GM12878 (cell line): ENCODE data around the gene DENND1B. TPM values are rescaled to one million over a fixed set of nuclear protein-coding genes. Genes with fewer than 3 reads are reported as not detected.

ENCODE experiments used
- ATAC-seq: fragments of 200-7000 bp; cut with Tn5 transposase; 3 replicates; pipeline ENCODE4 v1.9.1; 2020; ENCODE audit warnings: mild to moderate bottlenecking, moderate library complexity
- BruUV-seq: library from RNA; stranded (reverse); fragments of 400-500 nt; replicated peaks from 2 replicates; lab custom pipeline; 2021; lab: Mats Ljungman, UMichigan
- CTCF ChIA-PET: fragments of 300-600 bp; sonication (Branson Sonifier 250); formaldehyde crosslinking; extraction: SDS; loops from one replicate; lab custom pipeline; 2021; ENCODE audit warnings: inconsistent platforms; lab: Yijun Ruan, JAX
- POLR2A ChIA-PET: fragments of 350-600 bp; formaldehyde crosslinking; extraction: SDS; loops from one replicate; lab custom pipeline; 2021; ENCODE audit warnings: inconsistent platforms; lab: Charles Lee
- RAD21 ChIA-PET: fragments of 300-600 bp; sonication (Branson Sonifier 250); formaldehyde crosslinking; loops from one replicate; lab custom pipeline; 2023; ENCODE audit warnings: antibody characterized with exemption; ENCODE audit not compliant: unreplicated experiment; lab: Charles Lee
- SMC1A ChIA-PET: fragments of 300-600 bp; sonication (Branson Sonifier 250); formaldehyde crosslinking; loops from one replicate; lab custom pipeline; 2023; ENCODE audit not compliant: unreplicated experiment, uncharacterized antibody; lab: Charles Lee
- DNase-seq: peaks from one replicate; pipeline ENCODE4 v3.0.0-alpha.2; 2011; ENCODE audit warnings: low read depth, low spot score
- FAIRE-seq: peaks from 3 replicates; lab custom pipeline; 2011; peaks lifted over from hg19 to GRCh38; lab: Jason Lieb, UNC
- H2AFZ ChIP-seq: 2 replicates; pipeline ENCODE4 v1.6.0; 2011; ENCODE audit warnings: low read depth, low read length, control low read depth; ENCODE audit not compliant: control insufficient read depth
- H3K27ac ChIP-seq: 2 replicates; pipeline ENCODE4 v1.5.1; 2011; ENCODE audit warnings: control low read depth; ENCODE audit not compliant: control insufficient read depth, insufficient read depth
- H3K27me3 ChIP-seq, 2 experiments: replicated peaks in 1 of 2; 2 replicates each; pipeline versions ENCODE4 v1.6.0 to v1.6.1; 2011; ENCODE audit warnings: low read length in 1 of 2; ENCODE audit not compliant: control insufficient read depth in 2 of 2, insufficient read depth in 2 of 2
- H3K36me3 ChIP-seq, 2 experiments: 2 replicates each; pipeline ENCODE4 v1.5.1; 2011; ENCODE audit warnings: low read length in 1 of 2; ENCODE audit not compliant: control insufficient read depth in 2 of 2, insufficient read depth in 2 of 2
- H3K4me1 ChIP-seq: 2 replicates; pipeline ENCODE4 v1.6.1; 2011; ENCODE audit warnings: mild to moderate bottlenecking, low read length, moderate library complexity, mixed read lengths; ENCODE audit not compliant: control insufficient read depth, insufficient read depth
- H3K4me2 ChIP-seq: 2 replicates; pipeline ENCODE4 v1.6.0; 2011; ENCODE audit warnings: control low read depth; ENCODE audit not compliant: control insufficient read depth, insufficient read depth
- H3K4me3 ChIP-seq: fragments of 200-600 bp; sonication (generic); 2 replicates; pipeline ENCODE4 v1.5.1; 2016
- H3K79me2 ChIP-seq: 2 replicates; pipeline ENCODE4 v1.6.0; 2011; ENCODE audit warnings: low read length; ENCODE audit not compliant: control insufficient read depth, insufficient read depth
- H3K9ac ChIP-seq: 2 replicates; pipeline ENCODE4 v1.8.0; 2011; ENCODE audit warnings: low read length, control low read depth, mixed read lengths; ENCODE audit not compliant: control insufficient read depth, insufficient read depth
- H3K9me3 ChIP-seq: replicated peaks from 3 replicates; pipeline ENCODE4 v1.5.1; 2011; ENCODE audit warnings: mild to moderate bottlenecking, low read length; ENCODE audit not compliant: control insufficient read depth, insufficient read depth
- H4K20me1 ChIP-seq: 2 replicates; pipeline ENCODE4 v1.6.0; 2011; ENCODE audit not compliant: control insufficient read depth, insufficient read depth
- BRCA1 ChIP-seq: IDR thresholded peaks from 2 replicates; pipeline ENCODE4 v1.6.1; 2011; ENCODE audit warnings: low read depth, low read length, improper control_type of control experiment
- EZH2 ChIP-seq: IDR thresholded peaks from 2 replicates; pipeline ENCODE4 v1.6.1; 2012; ENCODE audit warnings: low read depth, mild to moderate bottlenecking, control low read depth, inconsistent platforms, low read length, borderline replicate concordance; ENCODE audit not compliant: control insufficient read depth
- POU2F2 ChIP-seq: IDR thresholded peaks from 3 replicates; pipeline ENCODE4 v1.6.1; 2011; ENCODE audit warnings: low read depth, mild to moderate bottlenecking, low read length, borderline replicate concordance
- RUNX3 ChIP-seq: IDR thresholded peaks from 2 replicates; pipeline ENCODE4 v1.6.1; 2012; ENCODE audit warnings: low read length, inconsistent platforms
- SMAD1 ChIP-seq: fragments of 450-650 bp; IDR thresholded peaks from 2 replicates; pipeline ENCODE4 v1.6.1; 2018; ENCODE audit warnings: mild to moderate bottlenecking, low read depth; ENCODE audit not compliant: partially characterized antibody
- SMARCA5 ChIP-seq: fragments of 450-650 bp; IDR thresholded peaks from 2 replicates; pipeline ENCODE4 v1.6.1; 2017; ENCODE audit warnings: mild to moderate bottlenecking
- WGBS: methylation state at CpG from one replicate; pipeline ENCODE4 v1.1.6; 2016; ENCODE audit warnings: low lambda C conversion rate; ENCODE audit not compliant: insufficient replicate concordance, insufficient coverage; ENCODE audit errors: missing lambda C conversion rate; 5-methylcytosine and 5-hydroxymethylcytosine counted together
- in situ Hi-C: fragments of 300-500 bp; cut with MboI; formaldehyde crosslinking; loops from 9 replicates; pipeline ENCODE4 v1.14.3; 2018; ENCODE audit warnings: mixed read lengths
- intact Hi-C: fragments of 100-400 bp; cut with micrococcal nuclease; formaldehyde crosslinking; loops from one replicate; pipeline ENCODE4 v1.14.2; 2022; ENCODE audit not compliant: unreplicated experiment
- polyA plus RNA-seq, 11 experiments: library from polyadenylated mRNA; depleted of rRNA in 4 of 11; unstranded in 6 of 11; stranded (reverse) in 5 of 11; fragments of >200 nt; fragmentation: Nextera tagmentation in 4 of 11; fragmentation: Illumina TruSeq in 1 of 11; extraction: Ambion mirVana in 4 of 11; extraction: Trizol in 1 of 11; gene quantifications; 1 replicate in 1 of 11; 2 replicates in 10 of 11; pipeline versions ENCODE4 v1.2.1 to v1.2.3, GENCODE V29; 2011 to 2016; ENCODE audit warnings: inconsistent platforms in 2 of 11, missing spikeins in 2 of 11, low read depth in 1 of 11
- total RNA-seq, 4 experiments: library from RNA; depleted of rRNA in 3 of 4; stranded (reverse); fragments of >200 nt in 3 of 4; fragmentation: Illumina TruSeq in 1 of 4; extraction: Trizol in 1 of 4; gene quantifications; 2 replicates each; pipeline versions ENCODE4 v1.2.1 to v1.2.3, GENCODE V29; 2013 to 2021
- TF ChIP-seq, protein P1 (sequence below): fragments of 450-650 bp; IDR thresholded peaks from 2 replicates; pipeline ENCODE4 v1.6.1; 2018; ENCODE audit warnings: mild to moderate bottlenecking, low read depth, moderate library complexity; ENCODE audit not compliant: partially characterized antibody
- TF ChIP-seq, protein P2 (sequence below): IDR thresholded peaks from 2 replicates; pipeline ENCODE4 v1.6.1; 2011; ENCODE audit warnings: borderline replicate concordance, low read depth, mild to moderate bottlenecking, moderate library complexity, low read length; ENCODE audit not compliant: insufficient read depth, poor library complexity, severe bottlenecking
- TF ChIP-seq, protein P3 (sequence below): IDR thresholded peaks from 2 replicates; pipeline ENCODE4 v1.6.1; 2012; ENCODE audit warnings: low read depth, low read length, improper control_type of control experiment
- TF ChIP-seq, protein P4 (sequence below): IDR thresholded peaks from 2 replicates; pipeline ENCODE4 v1.6.1; 2011; ENCODE audit warnings: mild to moderate bottlenecking, low read depth, low read length, moderate library complexity; ENCODE audit not compliant: insufficient replicate concordance
- TF ChIP-seq, protein P5 (sequence below): fragments of 450-650 bp; IDR thresholded peaks from 2 replicates; pipeline ENCODE4 v1.6.1; 2017; ENCODE audit warnings: mild to moderate bottlenecking, moderate library complexity

Gene DENND1B
- total and polyA plus RNA-seq, 10 of the 15 experiments (the other 5 are each of a cell fraction or from before 2014, with no cell fraction given): 1.7 to 10.7 (median 8.0) TPM

DNA sequence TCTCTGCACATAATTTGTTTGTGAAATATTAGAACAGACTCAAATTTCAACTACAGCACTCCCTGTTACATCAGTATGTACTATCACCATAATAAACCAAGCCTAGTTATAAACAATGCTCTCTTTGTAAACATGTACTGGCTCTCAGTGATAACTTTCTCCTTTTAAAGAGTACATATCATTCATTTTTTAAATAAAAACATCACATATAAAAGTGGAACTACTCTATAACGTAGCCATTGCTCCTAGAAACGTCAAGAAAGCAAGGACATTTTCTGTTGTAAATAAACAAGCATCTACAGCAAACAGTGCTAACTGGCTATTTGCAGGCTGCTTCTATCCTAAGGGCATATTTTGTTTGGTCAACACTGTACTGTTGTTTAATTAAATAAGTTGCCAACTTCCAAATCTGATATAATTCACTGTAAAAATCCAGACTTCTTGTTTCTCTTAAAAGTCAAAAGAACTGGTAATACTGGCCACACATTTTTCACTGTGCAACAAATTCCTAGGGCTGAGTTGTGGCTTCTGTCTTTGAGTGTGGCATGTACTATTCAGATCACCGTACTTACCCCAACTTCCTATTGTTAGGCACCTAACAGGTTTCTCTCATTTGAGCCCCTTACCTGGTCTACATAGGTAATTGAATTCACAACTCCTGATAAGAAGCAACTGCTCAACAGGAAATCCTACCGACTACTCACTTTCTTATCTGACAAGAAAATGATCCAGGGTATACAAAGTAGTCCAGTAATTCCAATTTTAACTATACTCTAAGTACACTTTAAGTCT lies 111.9 kb downstream of the DENND1B start:
- ATAC-seq (no peak), FAIRE-seq (no peak), DNase-seq (no peak)
- ChIA-PET RAD21 (no interaction called here), POLR2A (no interaction called here), SMC1A (no interaction called here), CTCF (interaction anchor here (0.7 kb wide), 1 partner anchor 93 kb away, joined by 3 read pairs; no protein-coding TSS in a partner anchor)
- H3K4me2 ChIP-seq: no peak overlapping the region
- no peaks in the 10 kb centered on the region for H4K20me1 ChIP-seq
- H3K36me3 ChIP-seq: no peaks in the 10 kb centered on the region
- no peaks in the 10 kb centered on the region for H3K79me2 ChIP-seq
- H3K4me3 ChIP-seq: no peak overlapping the region
- in situ Hi-C loops (no loop called here), intact Hi-C loops (no loop called here)
- no peaks in the 10 kb centered on the region for H3K9me3 ChIP-seq
- no peak overlapping the region for H2AFZ ChIP-seq
- H3K27me3 ChIP-seq: no peaks in the 10 kb centered on the region
- no peak overlapping the region for H3K27ac ChIP-seq
- no peak overlapping the region for H3K9ac ChIP-seq
- WGBS: 32% methylated on average over 4 of the region's 4 CpGs
- H3K4me1 ChIP-seq: no peaks in the 10 kb centered on the region
- BruUV-seq: no TSS peak
- TF ChIP-seq, protein P1, sequence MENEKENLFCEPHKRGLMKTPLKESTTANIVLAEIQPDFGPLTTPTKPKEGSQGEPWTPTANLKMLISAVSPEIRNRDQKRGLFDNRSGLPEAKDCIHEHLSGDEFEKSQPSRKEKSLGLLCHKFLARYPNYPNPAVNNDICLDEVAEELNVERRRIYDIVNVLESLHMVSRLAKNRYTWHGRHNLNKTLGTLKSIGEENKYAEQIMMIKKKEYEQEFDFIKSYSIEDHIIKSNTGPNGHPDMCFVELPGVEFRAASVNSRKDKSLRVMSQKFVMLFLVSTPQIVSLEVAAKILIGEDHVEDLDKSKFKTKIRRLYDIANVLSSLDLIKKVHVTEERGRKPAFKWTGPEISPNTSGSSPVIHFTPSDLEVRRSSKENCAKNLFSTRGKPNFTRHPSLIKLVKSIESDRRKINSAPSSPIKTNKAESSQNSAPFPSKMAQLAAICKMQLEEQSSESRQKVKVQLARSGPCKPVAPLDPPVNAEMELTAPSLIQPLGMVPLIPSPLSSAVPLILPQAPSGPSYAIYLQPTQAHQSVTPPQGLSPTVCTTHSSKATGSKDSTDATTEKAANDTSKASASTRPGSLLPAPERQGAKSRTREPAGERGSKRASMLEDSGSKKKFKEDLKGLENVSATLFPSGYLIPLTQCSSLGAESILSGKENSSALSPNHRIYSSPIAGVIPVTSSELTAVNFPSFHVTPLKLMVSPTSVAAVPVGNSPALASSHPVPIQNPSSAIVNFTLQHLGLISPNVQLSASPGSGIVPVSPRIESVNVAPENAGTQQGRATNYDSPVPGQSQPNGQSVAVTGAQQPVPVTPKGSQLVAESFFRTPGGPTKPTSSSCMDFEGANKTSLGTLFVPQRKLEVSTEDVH: no peak
- TF ChIP-seq BRCA1: no peak
- no peak for TF ChIP-seq POU2F2
- TF ChIP-seq, protein P2, sequence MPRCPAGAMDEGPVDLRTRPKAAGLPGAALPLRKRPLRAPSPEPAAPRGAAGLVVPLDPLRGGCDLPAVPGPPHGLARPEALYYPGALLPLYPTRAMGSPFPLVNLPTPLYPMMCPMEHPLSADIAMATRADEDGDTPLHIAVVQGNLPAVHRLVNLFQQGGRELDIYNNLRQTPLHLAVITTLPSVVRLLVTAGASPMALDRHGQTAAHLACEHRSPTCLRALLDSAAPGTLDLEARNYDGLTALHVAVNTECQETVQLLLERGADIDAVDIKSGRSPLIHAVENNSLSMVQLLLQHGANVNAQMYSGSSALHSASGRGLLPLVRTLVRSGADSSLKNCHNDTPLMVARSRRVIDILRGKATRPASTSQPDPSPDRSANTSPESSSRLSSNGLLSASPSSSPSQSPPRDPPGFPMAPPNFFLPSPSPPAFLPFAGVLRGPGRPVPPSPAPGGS: no peak
- no peak for TF ChIP-seq SMARCA5
- no peak for TF ChIP-seq SMAD1
- TF ChIP-seq, protein P3, sequence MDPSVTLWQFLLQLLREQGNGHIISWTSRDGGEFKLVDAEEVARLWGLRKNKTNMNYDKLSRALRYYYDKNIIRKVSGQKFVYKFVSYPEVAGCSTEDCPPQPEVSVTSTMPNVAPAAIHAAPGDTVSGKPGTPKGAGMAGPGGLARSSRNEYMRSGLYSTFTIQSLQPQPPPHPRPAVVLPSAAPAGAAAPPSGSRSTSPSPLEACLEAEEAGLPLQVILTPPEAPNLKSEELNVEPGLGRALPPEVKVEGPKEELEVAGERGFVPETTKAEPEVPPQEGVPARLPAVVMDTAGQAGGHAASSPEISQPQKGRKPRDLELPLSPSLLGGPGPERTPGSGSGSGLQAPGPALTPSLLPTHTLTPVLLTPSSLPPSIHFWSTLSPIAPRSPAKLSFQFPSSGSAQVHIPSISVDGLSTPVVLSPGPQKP: no peak
- no peak for TF ChIP-seq EZH2
- TF ChIP-seq, protein P4, sequence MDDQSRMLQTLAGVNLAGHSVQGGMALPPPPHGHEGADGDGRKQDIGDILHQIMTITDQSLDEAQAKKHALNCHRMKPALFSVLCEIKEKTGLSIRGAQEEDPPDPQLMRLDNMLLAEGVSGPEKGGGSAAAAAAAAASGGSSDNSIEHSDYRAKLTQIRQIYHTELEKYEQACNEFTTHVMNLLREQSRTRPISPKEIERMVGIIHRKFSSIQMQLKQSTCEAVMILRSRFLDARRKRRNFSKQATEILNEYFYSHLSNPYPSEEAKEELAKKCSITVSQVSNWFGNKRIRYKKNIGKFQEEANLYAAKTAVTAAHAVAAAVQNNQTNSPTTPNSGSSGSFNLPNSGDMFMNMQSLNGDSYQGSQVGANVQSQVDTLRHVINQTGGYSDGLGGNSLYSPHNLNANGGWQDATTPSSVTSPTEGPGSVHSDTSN: no peak
- TF ChIP-seq, protein P5, sequence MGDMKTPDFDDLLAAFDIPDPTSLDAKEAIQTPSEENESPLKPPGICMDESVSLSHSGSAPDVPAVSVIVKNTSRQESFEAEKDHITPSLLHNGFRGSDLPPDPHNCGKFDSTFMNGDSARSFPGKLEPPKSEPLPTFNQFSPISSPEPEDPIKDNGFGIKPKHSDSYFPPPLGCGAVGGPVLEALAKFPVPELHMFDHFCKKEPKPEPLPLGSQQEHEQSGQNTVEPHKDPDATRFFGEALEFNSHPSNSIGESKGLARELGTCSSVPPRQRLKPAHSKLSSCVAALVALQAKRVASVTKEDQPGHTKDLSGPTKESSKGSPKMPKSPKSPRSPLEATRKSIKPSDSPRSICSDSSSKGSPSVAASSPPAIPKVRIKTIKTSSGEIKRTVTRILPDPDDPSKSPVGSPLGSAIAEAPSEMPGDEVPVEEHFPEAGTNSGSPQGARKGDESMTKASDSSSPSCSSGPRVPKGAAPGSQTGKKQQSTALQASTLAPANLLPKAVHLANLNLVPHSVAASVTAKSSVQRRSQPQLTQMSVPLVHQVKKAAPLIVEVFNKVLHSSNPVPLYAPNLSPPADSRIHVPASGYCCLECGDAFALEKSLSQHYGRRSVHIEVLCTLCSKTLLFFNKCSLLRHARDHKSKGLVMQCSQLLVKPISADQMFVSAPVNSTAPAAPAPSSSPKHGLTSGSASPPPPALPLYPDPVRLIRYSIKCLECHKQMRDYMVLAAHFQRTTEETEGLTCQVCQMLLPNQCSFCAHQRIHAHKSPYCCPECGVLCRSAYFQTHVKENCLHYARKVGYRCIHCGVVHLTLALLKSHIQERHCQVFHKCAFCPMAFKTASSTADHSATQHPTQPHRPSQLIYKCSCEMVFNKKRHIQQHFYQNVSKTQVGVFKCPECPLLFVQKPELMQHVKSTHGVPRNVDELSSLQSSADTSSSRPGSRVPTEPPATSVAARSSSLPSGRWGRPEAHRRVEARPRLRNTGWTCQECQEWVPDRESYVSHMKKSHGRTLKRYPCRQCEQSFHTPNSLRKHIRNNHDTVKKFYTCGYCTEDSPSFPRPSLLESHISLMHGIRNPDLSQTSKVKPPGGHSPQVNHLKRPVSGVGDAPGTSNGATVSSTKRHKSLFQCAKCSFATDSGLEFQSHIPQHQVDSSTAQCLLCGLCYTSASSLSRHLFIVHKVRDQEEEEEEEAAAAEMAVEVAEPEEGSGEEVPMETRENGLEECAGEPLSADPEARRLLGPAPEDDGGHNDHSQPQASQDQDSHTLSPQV: no peak
- TF ChIP-seq RUNX3: no peak
